Smooth muscle cell of the umbilical artery (primary cell): ENCODE measurements around the gene YWHAG. TPM values are rescaled to one million over a fixed set of nuclear protein-coding genes. Genes with fewer than 3 reads are reported as not detected.

Source experiments
- total RNA-seq: library from RNA; depleted of rRNA; stranded (reverse); fragments of >200 nt; gene quantifications from 2 replicates; pipeline ENCODE4 v1.2.3, GENCODE V29; 2014

The YWHAG gene
- total RNA-seq, result 89.7 and 169 TPM in 2 replicates

GRCh38 chr7:76358481-76359110, at the start of gene YWHAG:
YWHAG (minus strand) TSS chr7:76358991; CDS start chr7:76358808, 183 bp downstream.

GRCh38 chr7:76302347-76303201, 56.2 kb downstream of the YWHAG start, which contains the start of gene HSPB1:
HSPB1 (plus strand) TSS chr7:76302673; CDS start chr7:76302713, 40 bp downstream.

Other genes with a start within 250 kb of the YWHAG start
- gene SRRM3, start 157.1 kb downstream of the YWHAG start, total RNA-seq, result 0.30 TPM in 1 of 2 replicates, not detected in the other
- 42.8 and 52.2 TPM in 2 replicates for gene HSPB1, start 56.3 kb downstream of the YWHAG start, total RNA-seq
- gene SSC4D, start 50.7 kb upstream of the YWHAG start, total RNA-seq, result 0.59 and 0.65 TPM in 2 replicates
- gene ZP3, start 66.0 kb upstream of the YWHAG start, total RNA-seq, result 0.89 and 1.8 TPM in 2 replicates
- 5.0 and 8.0 TPM in 2 replicates for gene DTX2, start 102.7 kb upstream of the YWHAG start, total RNA-seq
- gene UPK3B, start 151.6 kb upstream of the YWHAG start, total RNA-seq, result under 0.01 TPM in 1 of 2 replicates, not detected in the other
- gene SPDYE16, start 184.3 kb upstream of the YWHAG start, total RNA-seq, result 0.05 TPM in 1 of 2 replicates, not detected in the other